BLaER1 treated with 17β-estradiol and CSF1 and Interleukin-3, amounts not matched to agents 10 nM and 100 nM (cell line): ENCODE results near the gene PRRT4.

Experiments used
- H3K27ac ChIP-seq, 11 experiments: shearing (Covaris generic); formaldehyde crosslinking; 2 replicates each; pipeline ENCODE4 v1.8.1; 2022
- H3K27me3 ChIP-seq, 11 experiments: shearing (Covaris generic); formaldehyde crosslinking; 2 replicates each; pipeline ENCODE4 v1.8.1; 2022
- H3K36me3 ChIP-seq, 11 experiments: shearing (Covaris generic); formaldehyde crosslinking; 2 replicates each; pipeline ENCODE4 v1.8.1; 2022
- H3K4me1 ChIP-seq, 10 experiments: shearing (Covaris generic); formaldehyde crosslinking; 2 replicates each; pipeline ENCODE4 v1.8.1; 2022
- H3K4me2 ChIP-seq, 11 experiments: shearing (Covaris generic); formaldehyde crosslinking; 2 replicates each; pipeline ENCODE4 v1.8.1; 2022
- H3K4me3 ChIP-seq, 10 experiments: shearing (Covaris generic); formaldehyde crosslinking; 2 replicates each; pipeline ENCODE4 v1.8.1; 2022
- H3K9ac ChIP-seq, 11 experiments: shearing (Covaris generic); formaldehyde crosslinking; 2 replicates each; pipeline ENCODE4 v1.8.1; 2022
- H3K9me3 ChIP-seq, 11 experiments: shearing (Covaris generic); formaldehyde crosslinking; replicated peaks in 1 of 11; 2 replicates each; pipeline ENCODE4 v1.8.1; 2022
- H4K20me1 ChIP-seq, 11 experiments: shearing (Covaris generic); formaldehyde crosslinking; 2 replicates each; pipeline ENCODE4 v1.8.1; 2022
- Cebpa-rat ChIP-seq, 11 experiments: shearing (Covaris generic); IDR thresholded peaks; 2 replicates each; pipeline ENCODE4 v1.8.1; 2022

PRRT4 gene

GRCh38 chr7:128359336-128359735 lies 2.2 kb downstream of the PRRT4 start:
- H3K9me3 ChIP-seq: no peaks in the 10 kb centered on the region
- H3K27ac ChIP-seq: peak overlapping the region in 9 of 11 experiments; percentile 28 to 77 (median 66); a peak in 15 of 22 replicates
- H3K27me3 ChIP-seq: peaks cover 34 to 52% (median 44%) of the 10 kb centered on the region in 11 experiments
- no peaks in the 10 kb centered on the region for H4K20me1 ChIP-seq
- H3K9ac ChIP-seq: peak overlapping the region in 7 of 11 experiments; percentile 29 to 81 (median 77); a peak in 8 of 22 replicates
- H3K36me3 ChIP-seq: no peaks in the 10 kb centered on the region
- TF ChIP-seq Cebpa-rat (IDR thresholded peaks at IDR 0.05): no peak
- H3K4me3 ChIP-seq: no peak overlapping the region; a peak in 1 of 20 replicates
- H3K4me1 ChIP-seq: peaks cover 15 to 57% (median 46%) of the 10 kb centered on the region in 10 experiments
- H3K4me2 ChIP-seq: peak overlapping the region in 10 of 11 experiments; percentile 35 to 99 (median 96); a peak in 17 of 22 replicates

- peak in 7 of 11 experiments; percentile 19 to 79 (median 59); a peak in 11 of 22 replicates for TF ChIP-seq Cebpa-rat (IDR thresholded peaks at IDR 0.05)
- H4K20me1 ChIP-seq: no peaks in the 10 kb centered on the region
- no peaks in the 10 kb centered on the region for H3K36me3 ChIP-seq
- peak overlapping the region in 9 of 11 experiments; percentile 28 to 77 (median 66); a peak in 16 of 22 replicates for H3K27ac ChIP-seq
- H3K27me3 ChIP-seq: peaks cover 35 to 52% (median 47%) of the 10 kb centered on the region in 11 experiments
- H3K4me3 ChIP-seq: peak overlapping the region in 4 of 10 experiments; percentile 2 to 40 (median 10); a peak in 3 of 20 replicates
- peaks cover 15 to 57% (median 46%) of the 10 kb centered on the region in 10 experiments for H3K4me1 ChIP-seq
- peak overlapping the region in 6 of 11 experiments; percentile 29 to 81 (median 68); a peak in 9 of 22 replicates for H3K9ac ChIP-seq
- peak overlapping the region; percentile 1 to 99 (median 95); a peak in 17 of 22 replicates for H3K4me2 ChIP-seq
- no peaks in the 10 kb centered on the region for H3K9me3 ChIP-seq
These were observed 3.3 kb downstream of the PRRT4 start for GRCh38 chr7:128358233-128358632.

GRCh38 chr7:128357217-128357613 lies 4.3 kb downstream of the PRRT4 start:
- Histone ChIP-seq H3K9me3 (peaks cover 0 to 3% (median 2%) of the 10 kb centered on the region in 11 experiments; a peak in 6 of 22 replicates), H3K4me3 (no peak overlapping the region), H3K36me3 (no peaks in the 10 kb centered on the region), H3K9ac (peak overlapping the region in 7 of 11 experiments; percentile 28 to 81 (median 50); a peak in 6 of 22 replicates), H3K4me1 (peaks cover 15 to 56% (median 45%) of the 10 kb centered on the region in 10 experiments), H3K4me2 (peak overlapping the region in 8 of 11 experiments; percentile 1 to 99 (median 96); a peak in 11 of 22 replicates), H4K20me1 (no peaks in the 10 kb centered on the region), H3K27me3 (peaks cover 35 to 52% (median 47%) of the 10 kb centered on the region in 11 experiments), H3K27ac (peak overlapping the region in 8 of 11 experiments; percentile 54 to 77 (median 67); a peak in 16 of 22 replicates)
- no peak for TF ChIP-seq Cebpa-rat (IDR thresholded peaks at IDR 0.05)

GRCh38 chr7:128356546-128357216 lies 4.8 kb downstream of the PRRT4 start:
- Histone ChIP-seq H3K27ac (peak overlapping the region in 6 of 11 experiments; percentile 57 to 77 (median 68); a peak in 6 of 22 replicates), H3K4me2 (peak overlapping the region in 6 of 11 experiments; percentile 94 to 99 (median 96); a peak in 7 of 22 replicates), H3K27me3 (peaks cover 35 to 52% (median 47%) of the 10 kb centered on the region in 11 experiments), H3K4me3 (no peak overlapping the region), H3K36me3 (no peaks in the 10 kb centered on the region), H3K4me1 (peaks cover 15 to 54% (median 43%) of the 10 kb centered on the region in 10 experiments), H3K9me3 (peaks cover 0 to 8% (median 7%) of the 10 kb centered on the region in 11 experiments; a peak in 9 of 22 replicates), H4K20me1 (no peaks in the 10 kb centered on the region), H3K9ac (no peak overlapping the region)
- TF ChIP-seq Cebpa-rat (IDR thresholded peaks at IDR 0.05): no peak

GRCh38 chr7:128353610-128354009 lies 7.9 kb downstream of the PRRT4 start:
- no peak overlapping the region for H3K4me3 ChIP-seq
- H4K20me1 ChIP-seq: no peaks in the 10 kb centered on the region
- no peak overlapping the region for H3K9ac ChIP-seq
- peaks cover 33 to 54% (median 47%) of the 10 kb centered on the region in 11 experiments for H3K27me3 ChIP-seq
- peaks cover 0 to 14% (median 9%) of the 10 kb centered on the region in 11 experiments; a peak in 9 of 22 replicates for H3K9me3 ChIP-seq
- H3K4me1 ChIP-seq: peaks cover 10 to 39% (median 25%) of the 10 kb centered on the region in 10 experiments
- H3K27ac ChIP-seq: no peak overlapping the region
- H3K36me3 ChIP-seq: no peaks in the 10 kb centered on the region
- H3K4me2 ChIP-seq: no peak overlapping the region
- TF ChIP-seq Cebpa-rat (IDR thresholded peaks at IDR 0.05): no peak

GRCh38 chr7:128353189-128353588 lies 8.3 kb downstream of the PRRT4 start:
- Histone ChIP-seq H3K4me3 (no peak overlapping the region), H3K4me2 (no peak overlapping the region), H4K20me1 (no peaks in the 10 kb centered on the region), H3K4me1 (peaks cover 7 to 34% (median 21%) of the 10 kb centered on the region in 10 experiments), H3K36me3 (no peaks in the 10 kb centered on the region), H3K27me3 (peaks cover 33 to 54% (median 47%) of the 10 kb centered on the region in 11 experiments), H3K9me3 (peaks cover 0 to 14% (median 9%) of the 10 kb centered on the region in 11 experiments; a peak in 9 of 22 replicates), H3K9ac (no peak overlapping the region), H3K27ac (no peak overlapping the region)
- no peak for TF ChIP-seq Cebpa-rat (IDR thresholded peaks at IDR 0.05)

- H3K9me3 ChIP-seq: peaks cover 0 to 14% (median 9%) of the 10 kb centered on the region in 11 experiments; a peak in 9 of 22 replicates
- no peak overlapping the region for H3K4me3 ChIP-seq
- peaks cover 5 to 29% (median 16%) of the 10 kb centered on the region in 10 experiments; a peak in 18 of 20 replicates for H3K4me1 ChIP-seq
- H3K9ac ChIP-seq: no peak overlapping the region
- H3K27ac ChIP-seq: no peak overlapping the region
- peaks cover 33 to 54% (median 47%) of the 10 kb centered on the region in 11 experiments for H3K27me3 ChIP-seq
- H3K4me2 ChIP-seq: no peak overlapping the region
- no peaks in the 10 kb centered on the region for H3K36me3 ChIP-seq
- TF ChIP-seq Cebpa-rat (IDR thresholded peaks at IDR 0.05): no peak
- H4K20me1 ChIP-seq: no peaks in the 10 kb centered on the region
These were observed 8.9 kb downstream of the PRRT4 start for GRCh38 chr7:128352636-128353035.

GRCh38 chr7:128352153-128352537 lies 9.3 kb downstream of the PRRT4 start:
- no peak overlapping the region for H3K27ac ChIP-seq
- peaks cover 33 to 54% (median 47%) of the 10 kb centered on the region in 11 experiments for H3K27me3 ChIP-seq
- no peak overlapping the region for H3K4me3 ChIP-seq
- H3K4me2 ChIP-seq: peak overlapping the region in 3 of 11 experiments; percentile 50 to 63 (median 58); a peak in 3 of 22 replicates
- H3K36me3 ChIP-seq: no peaks in the 10 kb centered on the region
- peaks cover 0 to 14% (median 9%) of the 10 kb centered on the region in 11 experiments; a peak in 9 of 22 replicates for H3K9me3 ChIP-seq
- H3K4me1 ChIP-seq: peaks cover 5 to 24% (median 11%) of the 10 kb centered on the region in 10 experiments; a peak in 18 of 20 replicates
- H3K9ac ChIP-seq: no peak overlapping the region
- TF ChIP-seq Cebpa-rat (IDR thresholded peaks at IDR 0.05): no peak
- H4K20me1 ChIP-seq: no peaks in the 10 kb centered on the region
